GM13977 (cell line): ENCODE data around the gene NOC2L.
"Not testable (repeated sequence)": the region's sequence is repeated elsewhere in the genome, so short reads cannot be mapped to it uniquely, and the experiment has no call there.

Experiments used
- DNase-seq: peaks from one replicate; pipeline ENCODE4 v3.0.0; 2012; ENCODE audit warnings: low spot score
- CTCF ChIP-seq: IDR thresholded peaks from 2 replicates; pipeline ENCODE4 v1.5.1; 2012; ENCODE audit warnings: mild to moderate bottlenecking, control low read depth; ENCODE audit not compliant: insufficient read depth; ENCODE audit errors: extremely low read depth, missing control alignments
- in situ Hi-C: fragments of 300-500 bp; cut with MboI; formaldehyde crosslinking; loops from one replicate; pipeline ENCODE4 v1.12.0; 2022; ENCODE audit warnings: low sequenced_read_pairs, low pct_unique_long_range_greater_than_20kb, mixed read lengths, inconsistent platforms; ENCODE audit not compliant: unreplicated experiment

NOC2L gene

GRCh38 chr1:992362-992761 is 33.3 kb upstream of the NOC2L start:
- in situ Hi-C loops: no loop called here
- no peak for DNase-seq
- no peak for TF ChIP-seq CTCF

GRCh38 chr1:991895-992294 is 32.8 kb upstream of the NOC2L start:
- no peak for DNase-seq
- in situ Hi-C loops: no loop called here
- no peak for TF ChIP-seq CTCF

GRCh38 chr1:991275-991674 is 32.2 kb upstream of the NOC2L start:
- DNase-seq, in situ Hi-C loops: not testable (repeated sequence)

- DNase-seq, in situ Hi-C loops: not testable (repeated sequence)
These were observed 29.0 kb upstream of the NOC2L start for GRCh38 chr1:988061-988460.

GRCh38 chr1:985126-985525 is 26.1 kb upstream of the NOC2L start:
- no peak for TF ChIP-seq CTCF
- DNase-seq: no peak
- in situ Hi-C loops: no loop called here

- TF ChIP-seq CTCF: no peak
- no peak for DNase-seq
- in situ Hi-C loops: no loop called here
These were observed 25.4 kb upstream of the NOC2L start for GRCh38 chr1:984476-984814.

- peak; percentile 85 for DNase-seq
- TF ChIP-seq CTCF: peak; percentile 92
- in situ Hi-C loops: no loop called here
These were observed 24.9 kb upstream of the NOC2L start for GRCh38 chr1:983798-984475.
